Neuronal stem cell (in vitro differentiated cells): ENCODE data around the gene ITPK1.

Experiments used
- DNase-seq: peaks from one replicate; pipeline ENCODE4 v3.0.0-alpha.2; 2013; ENCODE audit warnings: low spot score
- H2AFZ ChIP-seq: one replicate; pipeline ENCODE4 v1.6.1; 2013; ENCODE audit warnings: mild to moderate bottlenecking, low read length, inconsistent platforms
- H2AK5ac ChIP-seq: 2 replicates; pipeline ENCODE4 v1.6.1; 2013; ENCODE audit warnings: low read depth, mild to moderate bottlenecking, inconsistent platforms, low read length, moderate library complexity, mixed read lengths
- H2BK120ac ChIP-seq: 2 replicates; pipeline ENCODE4 v1.6.1; 2013; ENCODE audit warnings: low read depth, mild to moderate bottlenecking, inconsistent platforms, low read length, moderate library complexity, mixed read lengths
- H2BK12ac ChIP-seq: one replicate; pipeline ENCODE4 v1.6.1; 2013; ENCODE audit warnings: low read length, inconsistent platforms
- H2BK15ac ChIP-seq: 2 replicates; pipeline ENCODE4 v1.6.1; 2013; ENCODE audit warnings: mild to moderate bottlenecking, low read length, inconsistent platforms, mixed read lengths
- H2BK5ac ChIP-seq: one replicate; pipeline ENCODE4 v1.6.1; 2013; ENCODE audit warnings: inconsistent platforms, mild to moderate bottlenecking, low read length, moderate library complexity
- H3K14ac ChIP-seq: one replicate; pipeline ENCODE4 v1.6.1; 2013; ENCODE audit warnings: low read length, inconsistent platforms
- H3K18ac ChIP-seq: 2 replicates; pipeline ENCODE4 v1.6.1; 2013; ENCODE audit warnings: low read length, inconsistent platforms
- H3K23ac ChIP-seq: 2 replicates; pipeline ENCODE4 v1.6.1; 2013; ENCODE audit warnings: low read depth, mild to moderate bottlenecking, mixed read lengths, low read length, inconsistent platforms; ENCODE audit not compliant: poor library complexity
- H3K27ac ChIP-seq: replicated peaks from 3 replicates; pipeline ENCODE4 v1.5.1; 2013; ENCODE audit warnings: low read length, inconsistent platforms
- H3K27me3 ChIP-seq, 3 experiments: 2 replicates each; pipeline ENCODE4 v1.6.1; 2013; ENCODE audit warnings: low read length in 3 of 3, mild to moderate bottlenecking in 2 of 3, inconsistent platforms in 1 of 3, low read depth in 1 of 3, mixed read lengths in 1 of 3, moderate library complexity in 1 of 3; ENCODE audit not compliant: control insufficient read depth in 3 of 3, insufficient read depth in 3 of 3
- H3K36me3 ChIP-seq, 2 donors: replicated peaks in 1 of 2; 2 replicates each; pipeline ENCODE4 v1.6.1; 2013; ENCODE audit warnings: low read length in 2 of 2; ENCODE audit not compliant: control insufficient read depth in 2 of 2, insufficient read depth in 2 of 2
- H3K4ac ChIP-seq: 2 replicates; pipeline ENCODE4 v1.6.1; 2013; ENCODE audit warnings: inconsistent platforms, mild to moderate bottlenecking, low read length, moderate library complexity
- H3K4me1 ChIP-seq, 2 donors: 1 replicate in 1 of 2; 2 replicates in 1 of 2; pipeline ENCODE4 v1.6.1; 2013; ENCODE audit warnings: low read length in 2 of 2, low read depth in 1 of 2; ENCODE audit not compliant: control insufficient read depth in 2 of 2, insufficient read depth in 1 of 2
- H3K4me2 ChIP-seq: one replicate; pipeline ENCODE4 v1.6.1; 2013; ENCODE audit warnings: mild to moderate bottlenecking, low read length, inconsistent platforms; ENCODE audit not compliant: insufficient read depth, poor library complexity, severe bottlenecking
- H3K4me3 ChIP-seq, 2 donors: 2 replicates each; pipeline ENCODE4 v1.5.1; 2013; ENCODE audit warnings: low read length in 2 of 2, mild to moderate bottlenecking in 2 of 2, inconsistent platforms in 1 of 2, moderate library complexity in 1 of 2
- H3K79me1 ChIP-seq: one replicate; pipeline ENCODE4 v1.6.1; 2013; ENCODE audit warnings: low read depth, mild to moderate bottlenecking, inconsistent platforms, low read length, moderate library complexity
- H3K9ac ChIP-seq: one replicate; pipeline ENCODE4 v1.6.1; 2013; ENCODE audit warnings: mild to moderate bottlenecking, low read depth, low read length, inconsistent platforms; ENCODE audit not compliant: poor library complexity
- H3K9me3 ChIP-seq, 2 donors: replicated peaks in 1 of 2; 2 replicates each; pipeline versions ENCODE3 to v1.6.1; 2013; ENCODE audit warnings: low read length in 2 of 2, mild to moderate bottlenecking in 2 of 2, inconsistent platforms in 1 of 2, low read depth in 1 of 2, mixed read lengths in 1 of 2, moderate library complexity in 1 of 2; ENCODE audit not compliant: control insufficient read depth in 2 of 2, insufficient read depth in 1 of 2
- H4K8ac ChIP-seq: one replicate; pipeline ENCODE4 v1.6.1; 2013; ENCODE audit warnings: low read depth, mild to moderate bottlenecking, inconsistent platforms, low read length, moderate library complexity
- H4K91ac ChIP-seq: one replicate; pipeline ENCODE4 v1.6.1; 2013; ENCODE audit warnings: low read length, low read depth, mild to moderate bottlenecking, inconsistent platforms; ENCODE audit not compliant: poor library complexity
- WGBS, 2 donors: extraction: QIAGEN DNeasy Blood & Tissue Kit; methylation state at CpG; one replicate each; pipeline ENCODE4 v1.1.7; 2013; ENCODE audit warnings: missing lambda C conversion rate in 2 of 2, mixed read lengths in 1 of 2; ENCODE audit not compliant: insufficient read length in 2 of 2, insufficient replicate concordance in 1 of 2; ENCODE audit errors: extremely low coverage in 2 of 2; 5-methylcytosine and 5-hydroxymethylcytosine counted together

Gene ITPK1

DNA sequence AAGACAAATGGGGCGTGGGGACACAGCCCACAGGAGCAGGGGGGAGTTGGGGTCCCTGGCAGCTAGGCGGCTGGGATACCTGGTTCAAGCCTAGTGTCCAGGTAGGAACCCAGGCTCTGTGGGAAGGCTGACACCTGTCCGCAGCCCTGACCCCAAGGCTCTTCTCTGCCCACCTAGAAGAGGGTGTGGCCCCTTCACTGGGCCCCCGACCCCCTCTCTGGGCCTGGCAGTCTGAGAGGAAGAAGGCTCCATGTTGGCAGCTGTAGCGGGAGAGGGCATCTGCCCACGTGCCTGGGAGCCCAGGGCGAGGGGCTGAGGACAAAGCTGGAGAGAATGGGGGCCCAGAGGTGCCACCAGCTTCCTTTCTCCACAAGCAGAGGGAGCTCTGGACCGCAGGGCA lies 182.2 kb downstream of the ITPK1 start:
- Histone ChIP-seq H3K36me3 (no peaks in the 10 kb centered on the region), H2BK5ac (no peak overlapping the region), H3K4me1 (no peaks in the 10 kb centered on the region), H3K4me2 (no peak overlapping the region), H2BK120ac (no peak overlapping the region), H3K9ac (no peak overlapping the region), H2BK15ac (no peak overlapping the region), H3K18ac (no peak overlapping the region), H3K79me1 (peaks cover 3% of the 10 kb centered on the region), H2BK12ac (peak overlapping the region; percentile 36), H2AK5ac (peak overlapping the region; percentile 87), H3K14ac (peak overlapping the region; percentile 8), H3K4me3 (no peak overlapping the region), H3K27ac (no peak overlapping the region), H4K8ac (no peak overlapping the region), H3K4ac (no peak overlapping the region), H3K27me3 (peaks cover 0 to 2% (median 0%) of the 10 kb centered on the region in 3 experiments), H3K23ac (no peak overlapping the region), H3K9me3 (no peaks in the 10 kb centered on the region), H2AFZ (no peak overlapping the region), H4K91ac (no peak overlapping the region)
- no peak for DNase-seq
- no CpG with 5 or more reads among the region's 8 CpGs for WGBS, 2 donors

DNA sequence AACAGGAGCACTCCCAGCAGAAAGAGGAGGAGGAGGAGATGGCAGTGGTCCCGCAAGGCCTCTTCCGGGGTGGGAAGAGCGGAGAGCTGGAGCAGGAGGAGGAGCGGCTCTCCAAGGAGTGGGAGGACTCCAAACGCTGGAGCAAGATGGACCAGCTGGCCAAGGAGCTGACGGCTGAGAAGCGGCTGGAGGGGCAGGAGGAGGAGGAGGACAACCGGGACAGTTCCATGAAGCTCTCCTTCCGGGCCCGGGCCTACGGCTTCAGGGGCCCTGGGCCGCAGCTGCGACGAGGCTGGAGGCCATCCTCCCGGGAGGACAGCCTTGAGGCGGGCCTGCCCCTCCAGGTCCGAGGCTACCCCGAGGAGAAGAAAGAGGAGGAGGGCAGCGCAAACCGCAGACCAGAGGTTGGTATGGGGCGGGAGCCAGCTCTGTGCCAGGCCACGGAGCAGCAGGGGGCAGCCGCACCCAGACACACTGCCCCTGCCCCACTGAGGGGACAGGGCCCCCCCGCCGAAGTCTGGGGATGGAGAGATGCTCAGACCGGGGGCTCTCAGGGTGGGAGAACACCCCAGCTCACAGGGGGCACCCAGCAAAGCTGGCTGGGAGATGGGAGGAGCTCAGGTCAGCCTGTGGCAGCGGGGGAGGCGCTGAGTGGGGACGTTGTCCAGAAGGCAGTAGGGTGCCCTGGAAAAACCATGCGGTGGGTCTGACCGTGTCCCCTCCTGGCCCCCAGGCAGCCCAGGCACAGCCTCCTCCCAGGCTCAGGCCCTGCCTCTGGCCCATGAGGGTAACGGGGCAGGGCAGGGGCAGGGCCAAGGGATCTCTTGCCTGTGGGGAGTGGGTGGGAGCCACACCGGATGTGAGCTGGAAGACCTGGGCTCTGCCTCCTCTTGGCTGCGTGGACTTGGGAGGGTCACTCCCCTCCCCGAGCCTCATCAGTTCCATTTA lies 183.0 kb downstream of the ITPK1 start:
- Histone ChIP-seq H2BK12ac (peak overlapping the region; percentile 36), H2AFZ (no peak overlapping the region)

DNA sequence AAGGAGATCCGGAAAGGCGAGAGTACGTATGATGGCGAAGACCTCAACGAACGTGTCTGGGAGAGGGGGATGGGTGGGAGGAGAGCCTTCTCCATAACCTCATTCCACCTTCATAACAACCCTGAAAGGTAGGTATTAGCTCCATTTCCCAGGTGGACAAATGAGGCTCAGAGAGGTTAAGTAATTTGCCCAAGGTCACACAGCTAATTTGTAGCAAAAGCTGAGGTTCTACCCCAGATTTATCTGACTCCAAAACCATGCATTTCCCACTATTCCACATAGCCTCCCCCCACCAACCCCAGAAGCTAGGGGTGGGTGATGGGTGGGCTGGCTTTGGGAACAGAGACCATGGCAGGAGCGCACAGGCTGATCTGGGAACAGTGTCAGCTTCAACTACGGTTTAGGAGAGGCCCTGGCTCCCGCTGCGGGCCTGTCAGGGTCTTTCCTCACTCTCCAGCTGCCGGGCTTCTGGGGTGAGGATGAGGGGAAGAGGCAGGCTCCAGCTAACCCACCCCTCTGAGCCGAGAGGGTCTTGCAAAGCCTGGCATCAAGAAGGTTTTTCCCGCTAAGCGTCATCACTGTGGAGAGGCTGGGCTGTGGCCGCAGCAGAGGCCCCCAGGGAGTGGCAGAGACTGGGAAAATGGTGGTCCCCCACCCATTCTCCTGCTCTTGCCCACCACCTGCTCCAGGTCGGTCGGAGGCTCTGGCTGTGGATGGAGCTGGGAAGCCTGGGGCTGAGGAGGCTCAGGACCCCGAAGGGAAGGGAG lies 183.9 kb downstream of the ITPK1 start:
- peak overlapping the region; percentile 53 for H3K18ac ChIP-seq
- no peak overlapping the region for H3K9ac ChIP-seq

More for the DNA sequence above, 183.0 kb downstream of the ITPK1 start:
- H3K9ac ChIP-seq, result no peak overlapping the region
- H2BK120ac ChIP-seq, result no peak overlapping the region
- no peak overlapping the region for H3K4me2 ChIP-seq
- no peaks in the 10 kb centered on the region for H3K4me1 ChIP-seq
- no peak for DNase-seq
- peaks cover 3% of the 10 kb centered on the region for H3K79me1 ChIP-seq
- WGBS, 2 donors, result no CpG with 5 or more reads among the region's 35 CpGs
- no peak overlapping the region for H3K4ac ChIP-seq
- H3K4me3 ChIP-seq, result no peak overlapping the region
- peak overlapping the region; percentile 87 for H2AK5ac ChIP-seq
- H3K23ac ChIP-seq, result peak overlapping the region; percentile 63
- no peaks in the 10 kb centered on the region for H3K36me3 ChIP-seq
- no peak overlapping the region for H3K27ac ChIP-seq
- peak overlapping the region; percentile 76 for H3K18ac ChIP-seq
- H3K27me3 ChIP-seq, result peaks cover 0 to 2% (median 0%) of the 10 kb centered on the region in 3 experiments
- H3K14ac ChIP-seq, result peak overlapping the region; percentile 94
- H4K91ac ChIP-seq, result no peak overlapping the region
- H3K9me3 ChIP-seq, result no peaks in the 10 kb centered on the region
- peak overlapping the region; percentile 45 for H2BK5ac ChIP-seq
- peak overlapping the region; percentile 57 for H4K8ac ChIP-seq
- H2BK15ac ChIP-seq, result no peak overlapping the region

More for the DNA sequence above, 183.9 kb downstream of the ITPK1 start:
- no peak overlapping the region for H2AFZ ChIP-seq
- no peaks in the 10 kb centered on the region for H3K36me3 ChIP-seq
- no peak overlapping the region for H3K4me3 ChIP-seq
- H3K27ac ChIP-seq, result no peak overlapping the region
- peaks cover 0 to 2% (median 0%) of the 10 kb centered on the region in 3 experiments for H3K27me3 ChIP-seq
- peak overlapping the region; percentile 57 for H4K8ac ChIP-seq
- H2BK120ac ChIP-seq, result no peak overlapping the region
- no peaks in the 10 kb centered on the region for H3K4me1 ChIP-seq
- no CpG with 5 or more reads among the region's 18 CpGs for WGBS, 2 donors
- H2AK5ac ChIP-seq, result no peak overlapping the region
- H4K91ac ChIP-seq, result no peak overlapping the region
- H2BK15ac ChIP-seq, result no peak overlapping the region
- no peak overlapping the region for H3K4ac ChIP-seq
- no peak overlapping the region for H3K4me2 ChIP-seq
- H3K9me3 ChIP-seq, result no peaks in the 10 kb centered on the region
- H3K14ac ChIP-seq, result peak overlapping the region; percentile 6
- H2BK5ac ChIP-seq, result no peak overlapping the region
- H3K79me1 ChIP-seq, result peaks cover 3% of the 10 kb centered on the region
- no peak overlapping the region for H3K23ac ChIP-seq
- no peak overlapping the region for H2BK12ac ChIP-seq
- no peak for DNase-seq
